HEK293T (cell line): Measurements from ENCODE around the gene ME1.
"Not testable (repeated sequence)": the region's sequence is repeated elsewhere in the genome, so short reads cannot be mapped to it uniquely, and the experiment has no call there.

Source experiments
- CTCF ChIA-PET: fragments of 350-600 bp; formaldehyde crosslinking; extraction: SDS; loops from one replicate; lab custom pipeline; 2021; ENCODE audit warnings: antibody characterized with exemption, inconsistent platforms; lab: Yijun Ruan, JAX
- POLR2A ChIA-PET: fragments of 350-600 bp; formaldehyde crosslinking; extraction: SDS; loops from one replicate; lab custom pipeline; 2020; ENCODE audit warnings: antibody characterized with exemption, inconsistent platforms; lab: Yijun Ruan, JAX
- DNase-seq: peaks from one replicate; pipeline ENCODE4 v3.0.0; 2012; ENCODE audit warnings: mixed read lengths; ENCODE audit errors: extremely low spot score
- ARNT ChIP-seq: fragments of 450-650 bp; IDR thresholded peaks from 2 replicates; pipeline ENCODE4 v1.6.1; 2017; ENCODE audit warnings: mild to moderate bottlenecking
- BHLHE40 ChIP-seq: fragments of 450-650 bp; IDR thresholded peaks from 2 replicates; pipeline ENCODE4 v1.6.1; 2016; ENCODE audit warnings: mild to moderate bottlenecking, moderate library complexity, borderline replicate concordance
- CTBP1 ChIP-seq: fragments of 450-650 bp; IDR thresholded peaks from 2 replicates; pipeline ENCODE4 v1.6.1; 2016; ENCODE audit warnings: borderline replicate concordance
- ELF4 ChIP-seq: fragments of 450-650 bp; IDR thresholded peaks from 2 replicates; pipeline ENCODE4 v1.6.1; 2017; ENCODE audit warnings: antibody characterized with exemption
- FOXA1 ChIP-seq: fragments of 450-650 bp; IDR thresholded peaks from 2 replicates; pipeline ENCODE4 v1.6.1; 2016; ENCODE audit warnings: mild to moderate bottlenecking
- FOXK2 ChIP-seq: fragments of 450-650 bp; IDR thresholded peaks from 2 replicates; pipeline ENCODE4 v1.6.1; 2016; ENCODE audit warnings: mild to moderate bottlenecking
- FOXM1 ChIP-seq: fragments of 450-650 bp; IDR thresholded peaks from 2 replicates; pipeline ENCODE4 v1.6.1; 2017; ENCODE audit warnings: mild to moderate bottlenecking, borderline replicate concordance
- HDGF ChIP-seq: fragments of 450-650 bp; IDR thresholded peaks from 2 replicates; pipeline ENCODE4 v1.6.1; 2017; ENCODE audit warnings: antibody characterized with exemption, borderline replicate concordance
- L3MBTL2 ChIP-seq: fragments of 450-650 bp; conservative IDR thresholded peaks from 2 replicates; pipeline ENCODE4 v1.6.1; 2016; ENCODE audit warnings: mild to moderate bottlenecking
- LEF1 ChIP-seq: fragments of 450-650 bp; IDR thresholded peaks from 2 replicates; pipeline ENCODE4 v1.6.1; 2017; ENCODE audit warnings: mild to moderate bottlenecking, borderline replicate concordance
- NFRKB ChIP-seq: fragments of 450-650 bp; IDR thresholded peaks from 2 replicates; pipeline ENCODE4 v1.6.1; 2016; ENCODE audit warnings: mild to moderate bottlenecking, moderate library complexity
- PKNOX1 ChIP-seq: fragments of 450-650 bp; IDR thresholded peaks from 2 replicates; pipeline ENCODE4 v1.6.1; 2016
- SP1 ChIP-seq: fragments of 450-650 bp; IDR thresholded peaks from 2 replicates; pipeline ENCODE4 v1.6.1; 2017
- SUZ12 ChIP-seq: fragments of 450-650 bp; IDR thresholded peaks from 2 replicates; pipeline ENCODE4 v1.6.1; 2016; ENCODE audit warnings: mild to moderate bottlenecking
- TARDBP ChIP-seq: fragments of 450-650 bp; IDR thresholded peaks from 2 replicates; pipeline ENCODE4 v1.6.1; 2016
- ZNF384 ChIP-seq: fragments of 450-650 bp; IDR thresholded peaks from 2 replicates; pipeline ENCODE4 v1.6.1; 2016

Gene ME1

GRCh38 chr6:83462524-83462923, 31.7 kb upstream of the ME1 start:
- CTCF ChIA-PET, result no interaction called here
- TF ChIP-seq BHLHE40 (no peak), FOXM1 (no peak), HDGF (no peak), SP1 (no peak), PKNOX1 (no peak), L3MBTL2 (no peak), ARNT (no peak), SUZ12 (no peak)
- POLR2A ChIA-PET, result no interaction called here
- DNase-seq, result no peak

GRCh38 chr6:83461438-83461837, 30.6 kb upstream of the ME1 start:
- DNase-seq, result no peak
- TF ChIP-seq LEF1 (no peak), L3MBTL2 (no peak), SUZ12 (no peak), HDGF (no peak), PKNOX1 (no peak), ELF4 (no peak), ARNT (no peak), SP1 (no peak), FOXM1 (no peak), BHLHE40 (no peak), ZNF384 (no peak), CTBP1 (no peak)
- POLR2A ChIA-PET, result no interaction called here

DNA sequence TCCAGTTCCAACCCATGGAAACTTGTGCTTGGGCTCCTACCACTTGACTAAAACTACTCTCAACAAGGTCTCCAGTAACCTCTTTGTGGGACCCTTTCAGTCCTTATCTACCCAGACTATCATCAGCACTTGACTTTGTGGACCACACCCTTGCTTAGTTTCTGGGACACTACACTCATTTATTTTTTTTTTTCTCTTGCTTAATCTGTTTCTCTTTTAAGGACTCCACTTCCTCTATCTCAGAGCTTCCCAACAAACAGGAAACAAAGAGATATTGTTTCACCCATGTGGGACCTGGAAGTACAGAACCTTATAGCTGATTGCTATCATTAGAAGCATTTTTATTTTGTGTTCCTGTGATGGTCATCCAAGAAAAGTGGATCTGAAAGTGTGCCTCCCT, 28.8 kb upstream of the ME1 start:
- ChIA-PET POLR2A (no interaction called here), CTCF (interaction anchor here (0.5 kb wide), 1 partner anchor 373 kb away, joined by 3 read pairs; no protein-coding TSS in a partner anchor)
- no peak for DNase-seq
- no peak for TF ChIP-seq ELF4
- no peak for TF ChIP-seq ARNT
- no peak for TF ChIP-seq SUZ12
- no peak for TF ChIP-seq FOXK2
- no peak for TF ChIP-seq SP1
- no peak for TF ChIP-seq LEF1
- TF ChIP-seq FOXA1, result no peak
- no peak for TF ChIP-seq NFRKB
- TF ChIP-seq TARDBP, result no peak
- no peak for TF ChIP-seq PKNOX1
- no peak for TF ChIP-seq FOXM1
- no peak for TF ChIP-seq CTBP1

More at GRCh38 chr6:83461438-83461837, 30.6 kb upstream of the ME1 start:
- CTCF ChIA-PET, result no interaction called here

- DNase-seq, POLR2A ChIA-PET: not testable (repeated sequence)
- CTCF ChIA-PET, result interaction anchor here (0.7 kb wide), 1 partner anchor 132 kb away, joined by 4 read pairs; no protein-coding TSS in a partner anchor
Observed at GRCh38 chr6:83450015-83450414, 19.2 kb upstream of the ME1 start.

DNA sequence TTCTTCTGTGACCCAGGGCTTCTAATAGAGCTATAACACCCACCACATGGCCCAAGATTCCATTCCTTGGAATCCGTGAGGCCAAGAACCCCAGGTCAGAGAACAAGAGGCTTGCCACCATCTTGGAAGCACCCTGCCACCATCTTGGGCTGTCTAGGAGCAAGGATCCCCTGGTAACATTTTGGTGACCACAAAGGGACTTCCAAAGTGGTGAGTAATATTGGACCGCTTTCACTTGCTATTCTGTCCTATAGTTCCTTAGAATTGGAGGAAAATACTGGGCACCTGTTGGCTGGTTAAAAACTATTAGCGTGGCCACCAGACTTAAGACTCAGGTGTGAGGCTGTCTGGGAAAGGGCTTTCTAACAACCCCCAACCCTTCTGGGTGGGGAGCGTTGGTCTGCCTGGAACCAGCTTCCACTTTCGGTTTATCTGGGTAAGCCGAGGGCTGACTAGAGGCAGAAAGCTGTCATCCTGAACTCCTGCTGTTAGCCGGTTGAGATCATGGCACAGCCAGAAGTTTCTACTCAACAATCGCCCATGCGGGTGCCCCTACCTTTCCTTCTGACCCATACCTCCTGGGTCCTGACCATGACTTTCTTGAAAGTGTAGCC, 13.3 kb upstream of the ME1 start:
- CTCF ChIA-PET, POLR2A ChIA-PET: not testable (repeated sequence)

GRCh38 chr6:83443516-83443915, 12.7 kb upstream of the ME1 start:
- no peak for TF ChIP-seq SUZ12
- no peak for DNase-seq
- ChIA-PET CTCF (no interaction called here), POLR2A (no interaction called here)

More for the DNA sequence above, 13.3 kb upstream of the ME1 start:
- DNase-seq, result not testable (repeated sequence)

DNA sequence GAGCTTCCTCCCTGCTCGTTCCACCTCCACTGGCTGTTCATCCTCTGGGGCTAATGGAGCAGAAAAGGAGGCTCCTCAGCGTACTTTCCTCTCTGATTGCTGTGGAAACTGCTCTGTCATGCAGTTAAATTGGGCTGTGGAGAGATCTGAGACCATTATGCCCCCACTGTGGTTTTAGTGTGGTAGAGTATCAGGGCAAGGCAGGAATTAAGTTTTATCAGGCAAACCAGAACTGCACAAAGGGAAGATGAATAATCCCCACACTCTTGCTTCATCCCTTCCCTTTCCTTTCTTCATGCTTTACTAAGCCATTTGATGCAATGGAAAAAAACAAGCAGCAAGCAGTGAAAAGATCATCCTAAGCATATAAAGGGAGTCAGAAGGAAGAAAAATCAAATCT, 11.9 kb upstream of the ME1 start:
- no peak for TF ChIP-seq ARNT
- no peak for TF ChIP-seq L3MBTL2
- no peak for TF ChIP-seq PKNOX1
- TF ChIP-seq TARDBP, result no peak
- no peak for TF ChIP-seq ELF4
- TF ChIP-seq ZNF384, result no peak
- no peak for TF ChIP-seq HDGF
- TF ChIP-seq BHLHE40, result no peak
- TF ChIP-seq FOXK2, result no peak
- TF ChIP-seq LEF1, result no peak
- no peak for TF ChIP-seq FOXM1
- no peak for TF ChIP-seq FOXA1
- no peak for TF ChIP-seq SP1
- TF ChIP-seq SUZ12, result no peak
- no peak for TF ChIP-seq NFRKB
- no peak for TF ChIP-seq CTBP1
- DNase-seq, result no peak
- CTCF ChIA-PET, result no interaction called here
- POLR2A ChIA-PET, result no interaction called here
